HG03354 (cell line): ENCODE measurements around the gene SOX6.
A peak's percentile ranks its signal among the peaks of the same experiment; 100 is the strongest.

Experiments used
- ATAC-seq: cut with Tn5 transposase; IDR thresholded peaks from one replicate; pipeline ENCODE4 v1.9.1; 2021; ENCODE audit warnings: mild to moderate bottlenecking; ENCODE audit not compliant: unreplicated experiment, poor library complexity, severe bottlenecking

Gene SOX6

GRCh38 chr11:16287630-16288280 lies 68.6 kb downstream of the SOX6 start:
- ATAC-seq: no peak

- ATAC-seq: no peak
Observed at GRCh38 chr11:16286095-16286494, 70.3 kb downstream of the SOX6 start.

- no peak for ATAC-seq
Observed at GRCh38 chr11:16280256-16280682, 76.1 kb downstream of the SOX6 start.

- ATAC-seq: no peak
Observed at GRCh38 chr11:16279524-16279923, 76.8 kb downstream of the SOX6 start.

DNA sequence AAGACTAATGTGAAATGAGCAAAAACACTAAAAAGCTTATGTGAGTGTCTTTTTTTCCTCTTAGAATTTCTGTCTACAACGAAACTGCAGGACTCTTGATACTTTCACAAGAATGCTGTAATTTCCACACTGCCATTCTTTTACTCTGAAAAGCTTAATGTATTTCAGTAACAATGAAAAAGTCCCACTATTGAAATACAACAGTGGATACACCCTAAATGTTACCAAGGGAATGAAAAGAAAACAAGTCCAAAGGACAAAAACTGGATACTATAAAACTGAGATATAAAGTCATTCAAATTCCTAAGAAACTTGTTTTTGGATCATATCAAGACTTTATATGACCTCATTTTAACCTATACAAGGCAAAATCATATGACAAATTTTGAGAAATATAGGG lies 77.4 kb downstream of the SOX6 start:
- no peak for ATAC-seq

- no peak for ATAC-seq
Observed at GRCh38 chr11:16278273-16278672, 78.1 kb downstream of the SOX6 start.

- no peak for ATAC-seq
Observed at GRCh38 chr11:16276251-16276650, 80.1 kb downstream of the SOX6 start.

- no peak for ATAC-seq
Observed at GRCh38 chr11:16271258-16271657, 85.1 kb downstream of the SOX6 start.

- ATAC-seq: no peak
Observed at GRCh38 chr11:16266021-16266420, 90.3 kb downstream of the SOX6 start.

DNA sequence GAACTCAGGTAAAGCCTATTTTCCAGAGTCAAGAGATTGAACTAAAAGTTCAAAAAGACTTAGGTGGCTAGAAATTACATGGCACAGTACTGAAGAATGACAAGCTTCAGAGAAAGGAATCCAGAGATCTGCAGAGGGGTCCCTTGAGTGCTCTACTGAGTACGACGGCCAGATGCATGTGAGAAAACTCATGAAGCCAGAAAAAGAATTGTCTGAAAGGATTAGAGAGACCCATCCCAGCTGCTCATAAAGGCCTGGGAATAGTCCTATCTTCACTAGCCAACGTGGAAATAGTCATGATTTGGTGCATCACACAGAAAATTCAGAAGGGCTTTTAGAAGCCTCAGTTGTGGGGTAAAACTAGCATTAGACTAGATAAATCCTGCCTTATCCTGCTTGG lies 91.3 kb downstream of the SOX6 start:
- ATAC-seq: no peak

- peak; percentile 42 for ATAC-seq
Observed at GRCh38 chr11:16262645-16262955, 93.7 kb downstream of the SOX6 start.

GRCh38 chr11:16261836-16262644 lies 94.3 kb downstream of the SOX6 start:
- peak; percentile 93 for ATAC-seq

- no peak for ATAC-seq
Observed at GRCh38 chr11:16252373-16252772, 104.0 kb downstream of the SOX6 start.

- no peak for ATAC-seq
Observed at GRCh38 chr11:16248248-16248647, 108.1 kb downstream of the SOX6 start.

GRCh38 chr11:16242806-16243205 lies 113.5 kb downstream of the SOX6 start:
- peak; percentile 85 for ATAC-seq

DNA sequence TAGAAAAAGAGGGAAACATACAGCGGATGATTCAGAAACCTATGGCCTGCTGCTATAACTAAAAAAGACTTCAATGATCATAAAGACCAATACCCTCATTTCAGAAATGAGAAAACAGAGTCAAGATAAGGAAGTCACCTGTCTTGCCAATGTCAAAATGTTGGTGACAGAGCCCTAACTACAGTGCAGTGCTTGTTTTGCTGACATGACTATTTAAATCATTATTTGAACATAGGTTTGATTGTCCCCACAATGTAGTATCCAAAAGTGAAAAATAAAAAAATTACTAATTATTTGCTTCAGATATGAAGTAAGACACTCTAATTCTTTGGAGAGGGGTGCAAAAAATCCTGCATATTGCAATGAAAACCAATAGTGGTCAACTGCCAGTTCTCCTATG lies 115.7 kb downstream of the SOX6 start:
- no peak for ATAC-seq

DNA sequence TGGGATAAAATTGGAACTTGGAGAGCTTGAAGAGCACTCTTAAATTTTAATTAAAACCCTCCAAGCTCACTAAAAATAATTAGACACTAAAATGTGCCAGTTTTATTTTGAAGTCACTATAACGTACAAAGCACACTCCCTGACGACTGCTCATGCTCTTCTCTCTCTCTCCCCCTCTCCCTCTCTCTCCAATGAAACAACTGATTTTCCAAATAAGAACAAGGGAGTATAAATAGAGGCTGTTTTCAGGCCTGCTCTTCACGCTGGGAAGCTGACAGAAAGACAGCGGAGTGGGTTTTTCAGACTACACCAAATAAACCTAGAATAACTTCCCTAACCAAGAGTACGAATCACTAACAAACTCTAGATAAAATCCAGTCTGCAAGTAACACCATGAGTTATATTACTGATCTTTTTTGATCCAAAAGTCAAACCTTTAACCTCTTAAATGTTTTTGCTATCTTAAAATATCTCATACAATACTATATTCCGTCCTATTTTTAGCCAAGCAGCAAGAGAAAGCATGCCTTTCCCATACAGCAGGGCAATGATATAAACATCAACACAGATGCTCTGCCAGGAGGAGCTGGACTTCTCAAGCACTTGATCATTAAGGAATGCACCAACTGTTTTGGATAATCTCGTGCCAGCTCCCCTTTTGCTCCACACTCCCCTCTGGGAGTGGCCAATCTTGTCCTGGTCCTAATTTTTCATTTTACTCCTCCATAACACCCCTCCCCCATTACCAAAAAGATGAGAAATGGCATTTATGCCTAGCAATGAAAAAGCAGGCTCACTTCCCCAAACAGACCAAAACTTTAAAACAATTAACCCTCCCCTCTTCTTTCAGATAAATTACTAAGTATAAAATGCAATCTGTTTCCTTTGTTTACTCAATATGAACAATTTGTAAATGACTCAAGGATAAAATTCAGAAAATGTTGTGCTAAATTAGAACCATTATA lies 116.9 kb downstream of the SOX6 start:
- ATAC-seq: no peak

- ATAC-seq: no peak
Observed at GRCh38 chr11:16226245-16226644, 130.1 kb downstream of the SOX6 start.

- no peak for ATAC-seq
Observed at GRCh38 chr11:16225623-16226022, 130.7 kb downstream of the SOX6 start.

- no peak for ATAC-seq
Observed at GRCh38 chr11:16223558-16223957, 132.8 kb downstream of the SOX6 start.
